Measurements from ENCODE around the gene FIGNL2.

DNA sequence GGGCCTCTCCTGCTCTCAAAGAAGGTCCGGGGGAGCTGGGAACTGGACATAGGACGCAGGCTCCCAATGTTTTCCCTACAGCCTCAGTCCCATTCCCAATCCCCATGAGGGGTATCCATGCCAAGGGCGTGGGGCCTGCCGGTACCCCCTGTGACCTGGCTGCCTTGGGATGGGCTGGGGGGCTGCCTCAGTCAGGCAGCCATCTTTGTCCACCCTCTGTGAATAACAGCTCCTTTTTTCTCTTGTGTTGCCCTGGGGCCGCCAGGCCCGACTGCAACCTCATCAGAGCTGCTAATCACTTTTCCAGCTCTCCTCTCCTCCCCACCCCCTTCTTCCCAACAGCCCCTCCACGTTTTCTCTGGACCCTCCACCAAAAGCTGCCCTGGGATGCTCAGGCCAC, 11.2 kb downstream of the FIGNL2 start:
- TF ChIP-seq, protein P1, sequence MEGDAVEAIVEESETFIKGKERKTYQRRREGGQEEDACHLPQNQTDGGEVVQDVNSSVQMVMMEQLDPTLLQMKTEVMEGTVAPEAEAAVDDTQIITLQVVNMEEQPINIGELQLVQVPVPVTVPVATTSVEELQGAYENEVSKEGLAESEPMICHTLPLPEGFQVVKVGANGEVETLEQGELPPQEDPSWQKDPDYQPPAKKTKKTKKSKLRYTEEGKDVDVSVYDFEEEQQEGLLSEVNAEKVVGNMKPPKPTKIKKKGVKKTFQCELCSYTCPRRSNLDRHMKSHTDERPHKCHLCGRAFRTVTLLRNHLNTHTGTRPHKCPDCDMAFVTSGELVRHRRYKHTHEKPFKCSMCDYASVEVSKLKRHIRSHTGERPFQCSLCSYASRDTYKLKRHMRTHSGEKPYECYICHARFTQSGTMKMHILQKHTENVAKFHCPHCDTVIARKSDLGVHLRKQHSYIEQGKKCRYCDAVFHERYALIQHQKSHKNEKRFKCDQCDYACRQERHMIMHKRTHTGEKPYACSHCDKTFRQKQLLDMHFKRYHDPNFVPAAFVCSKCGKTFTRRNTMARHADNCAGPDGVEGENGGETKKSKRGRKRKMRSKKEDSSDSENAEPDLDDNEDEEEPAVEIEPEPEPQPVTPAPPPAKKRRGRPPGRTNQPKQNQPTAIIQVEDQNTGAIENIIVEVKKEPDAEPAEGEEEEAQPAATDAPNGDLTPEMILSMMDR (IDR thresholded peaks at IDR 0.05; ENCODE audit: low read depth, low read length, missing input control) = no peak
- TF ChIP-seq, protein P2, sequence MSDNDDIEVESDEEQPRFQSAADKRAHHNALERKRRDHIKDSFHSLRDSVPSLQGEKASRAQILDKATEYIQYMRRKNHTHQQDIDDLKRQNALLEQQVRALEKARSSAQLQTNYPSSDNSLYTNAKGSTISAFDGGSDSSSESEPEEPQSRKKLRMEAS (IDR thresholded peaks at IDR 0.05) = no peak
- TF ChIP-seq YY1 (IDR thresholded peaks at IDR 0.05) = no peak
- TF ChIP-seq RAD21 (IDR thresholded peaks at IDR 0.05) = no peak
- no peak for TF ChIP-seq SP1 (IDR thresholded peaks at IDR 0.05)
- no peak for TF ChIP-seq GABPA (IDR thresholded peaks at IDR 0.05 in 1 of 2, conservative IDR thresholded peaks at IDR 0.05 in 1 of 2)
- no peak for TF ChIP-seq FOXA1 (IDR thresholded peaks at IDR 0.05)
- TF ChIP-seq, protein P3, sequence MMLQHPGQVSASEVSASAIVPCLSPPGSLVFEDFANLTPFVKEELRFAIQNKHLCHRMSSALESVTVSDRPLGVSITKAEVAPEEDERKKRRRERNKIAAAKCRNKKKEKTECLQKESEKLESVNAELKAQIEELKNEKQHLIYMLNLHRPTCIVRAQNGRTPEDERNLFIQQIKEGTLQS (IDR thresholded peaks at IDR 0.05) = no peak
- no peak for TF ChIP-seq FOXA2 (IDR thresholded peaks at IDR 0.05)
- no peak for TF ChIP-seq EGR1 (IDR thresholded peaks at IDR 0.05; ENCODE audit: low read depth in 2 of 2)
- TF ChIP-seq, protein P4, sequence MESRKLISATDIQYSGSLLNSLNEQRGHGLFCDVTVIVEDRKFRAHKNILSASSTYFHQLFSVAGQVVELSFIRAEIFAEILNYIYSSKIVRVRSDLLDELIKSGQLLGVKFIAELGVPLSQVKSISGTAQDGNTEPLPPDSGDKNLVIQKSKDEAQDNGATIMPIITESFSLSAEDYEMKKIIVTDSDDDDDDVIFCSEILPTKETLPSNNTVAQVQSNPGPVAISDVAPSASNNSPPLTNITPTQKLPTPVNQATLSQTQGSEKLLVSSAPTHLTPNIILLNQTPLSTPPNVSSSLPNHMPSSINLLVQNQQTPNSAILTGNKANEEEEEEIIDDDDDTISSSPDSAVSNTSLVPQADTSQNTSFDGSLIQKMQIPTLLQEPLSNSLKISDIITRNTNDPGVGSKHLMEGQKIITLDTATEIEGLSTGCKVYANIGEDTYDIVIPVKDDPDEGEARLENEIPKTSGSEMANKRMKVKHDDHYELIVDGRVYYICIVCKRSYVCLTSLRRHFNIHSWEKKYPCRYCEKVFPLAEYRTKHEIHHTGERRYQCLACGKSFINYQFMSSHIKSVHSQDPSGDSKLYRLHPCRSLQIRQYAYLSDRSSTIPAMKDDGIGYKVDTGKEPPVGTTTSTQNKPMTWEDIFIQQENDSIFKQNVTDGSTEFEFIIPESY (IDR thresholded peaks at IDR 0.05) = no peak
- TF ChIP-seq, protein P5, sequence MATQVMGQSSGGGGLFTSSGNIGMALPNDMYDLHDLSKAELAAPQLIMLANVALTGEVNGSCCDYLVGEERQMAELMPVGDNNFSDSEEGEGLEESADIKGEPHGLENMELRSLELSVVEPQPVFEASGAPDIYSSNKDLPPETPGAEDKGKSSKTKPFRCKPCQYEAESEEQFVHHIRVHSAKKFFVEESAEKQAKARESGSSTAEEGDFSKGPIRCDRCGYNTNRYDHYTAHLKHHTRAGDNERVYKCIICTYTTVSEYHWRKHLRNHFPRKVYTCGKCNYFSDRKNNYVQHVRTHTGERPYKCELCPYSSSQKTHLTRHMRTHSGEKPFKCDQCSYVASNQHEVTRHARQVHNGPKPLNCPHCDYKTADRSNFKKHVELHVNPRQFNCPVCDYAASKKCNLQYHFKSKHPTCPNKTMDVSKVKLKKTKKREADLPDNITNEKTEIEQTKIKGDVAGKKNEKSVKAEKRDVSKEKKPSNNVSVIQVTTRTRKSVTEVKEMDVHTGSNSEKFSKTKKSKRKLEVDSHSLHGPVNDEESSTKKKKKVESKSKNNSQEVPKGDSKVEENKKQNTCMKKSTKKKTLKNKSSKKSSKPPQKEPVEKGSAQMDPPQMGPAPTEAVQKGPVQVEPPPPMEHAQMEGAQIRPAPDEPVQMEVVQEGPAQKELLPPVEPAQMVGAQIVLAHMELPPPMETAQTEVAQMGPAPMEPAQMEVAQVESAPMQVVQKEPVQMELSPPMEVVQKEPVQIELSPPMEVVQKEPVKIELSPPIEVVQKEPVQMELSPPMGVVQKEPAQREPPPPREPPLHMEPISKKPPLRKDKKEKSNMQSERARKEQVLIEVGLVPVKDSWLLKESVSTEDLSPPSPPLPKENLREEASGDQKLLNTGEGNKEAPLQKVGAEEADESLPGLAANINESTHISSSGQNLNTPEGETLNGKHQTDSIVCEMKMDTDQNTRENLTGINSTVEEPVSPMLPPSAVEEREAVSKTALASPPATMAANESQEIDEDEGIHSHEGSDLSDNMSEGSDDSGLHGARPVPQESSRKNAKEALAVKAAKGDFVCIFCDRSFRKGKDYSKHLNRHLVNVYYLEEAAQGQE (IDR thresholded peaks at IDR 0.05) = no peak
- no peak for TF ChIP-seq TAF1 (conservative IDR thresholded peaks at IDR 0.05)
